Measurements from ENCODE around the gene GAS2.

DNA sequence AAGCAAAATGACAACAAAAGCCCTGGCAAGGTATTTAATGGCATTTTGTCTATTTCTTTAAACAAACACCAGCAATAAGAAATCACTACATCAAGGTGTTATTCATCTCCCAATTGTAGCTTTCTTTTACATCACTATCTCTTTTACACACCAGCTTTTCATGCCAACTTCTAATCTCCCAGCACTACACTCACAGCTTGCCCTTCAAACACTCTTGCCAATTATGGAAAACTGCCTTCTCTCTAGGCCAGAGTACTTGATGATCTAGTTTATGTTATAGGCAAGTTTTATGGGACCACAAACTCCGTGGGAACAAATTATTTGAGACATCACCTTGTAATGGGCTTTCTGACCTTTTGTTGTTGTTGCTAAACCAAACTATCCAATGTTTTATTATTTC, 101.9 kb downstream of the GAS2 start:
- TF ChIP-seq, protein P1, sequence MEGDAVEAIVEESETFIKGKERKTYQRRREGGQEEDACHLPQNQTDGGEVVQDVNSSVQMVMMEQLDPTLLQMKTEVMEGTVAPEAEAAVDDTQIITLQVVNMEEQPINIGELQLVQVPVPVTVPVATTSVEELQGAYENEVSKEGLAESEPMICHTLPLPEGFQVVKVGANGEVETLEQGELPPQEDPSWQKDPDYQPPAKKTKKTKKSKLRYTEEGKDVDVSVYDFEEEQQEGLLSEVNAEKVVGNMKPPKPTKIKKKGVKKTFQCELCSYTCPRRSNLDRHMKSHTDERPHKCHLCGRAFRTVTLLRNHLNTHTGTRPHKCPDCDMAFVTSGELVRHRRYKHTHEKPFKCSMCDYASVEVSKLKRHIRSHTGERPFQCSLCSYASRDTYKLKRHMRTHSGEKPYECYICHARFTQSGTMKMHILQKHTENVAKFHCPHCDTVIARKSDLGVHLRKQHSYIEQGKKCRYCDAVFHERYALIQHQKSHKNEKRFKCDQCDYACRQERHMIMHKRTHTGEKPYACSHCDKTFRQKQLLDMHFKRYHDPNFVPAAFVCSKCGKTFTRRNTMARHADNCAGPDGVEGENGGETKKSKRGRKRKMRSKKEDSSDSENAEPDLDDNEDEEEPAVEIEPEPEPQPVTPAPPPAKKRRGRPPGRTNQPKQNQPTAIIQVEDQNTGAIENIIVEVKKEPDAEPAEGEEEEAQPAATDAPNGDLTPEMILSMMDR (IDR thresholded peaks at IDR 0.05), result no peak
- TF ChIP-seq POLR2A (IDR thresholded peaks at IDR 0.05) (no peak), POLR2AphosphoS5 (IDR thresholded peaks at IDR 0.05) (no peak)
